ENCODE data around the gene DDN.

DNA sequence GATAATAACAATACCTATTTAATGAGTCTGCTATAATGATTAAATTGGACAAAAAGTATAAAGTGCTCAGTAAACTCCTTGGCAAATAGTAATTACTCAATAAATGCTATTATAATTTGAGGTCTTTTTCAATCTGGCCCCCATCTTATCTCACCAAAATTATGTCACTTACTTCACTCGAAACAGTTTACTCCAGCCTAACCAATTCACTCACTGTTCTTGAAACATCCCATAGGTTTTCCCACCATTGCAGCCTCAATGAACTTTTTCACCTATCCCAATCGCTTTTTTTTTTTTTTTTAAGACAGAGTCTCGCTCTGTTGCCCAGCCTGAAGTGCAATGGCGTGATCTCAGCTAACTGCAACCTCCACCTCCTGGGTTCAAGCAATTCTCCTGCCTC is 36.9 kb upstream of the DDN start:
- TF ChIP-seq, protein P1, sequence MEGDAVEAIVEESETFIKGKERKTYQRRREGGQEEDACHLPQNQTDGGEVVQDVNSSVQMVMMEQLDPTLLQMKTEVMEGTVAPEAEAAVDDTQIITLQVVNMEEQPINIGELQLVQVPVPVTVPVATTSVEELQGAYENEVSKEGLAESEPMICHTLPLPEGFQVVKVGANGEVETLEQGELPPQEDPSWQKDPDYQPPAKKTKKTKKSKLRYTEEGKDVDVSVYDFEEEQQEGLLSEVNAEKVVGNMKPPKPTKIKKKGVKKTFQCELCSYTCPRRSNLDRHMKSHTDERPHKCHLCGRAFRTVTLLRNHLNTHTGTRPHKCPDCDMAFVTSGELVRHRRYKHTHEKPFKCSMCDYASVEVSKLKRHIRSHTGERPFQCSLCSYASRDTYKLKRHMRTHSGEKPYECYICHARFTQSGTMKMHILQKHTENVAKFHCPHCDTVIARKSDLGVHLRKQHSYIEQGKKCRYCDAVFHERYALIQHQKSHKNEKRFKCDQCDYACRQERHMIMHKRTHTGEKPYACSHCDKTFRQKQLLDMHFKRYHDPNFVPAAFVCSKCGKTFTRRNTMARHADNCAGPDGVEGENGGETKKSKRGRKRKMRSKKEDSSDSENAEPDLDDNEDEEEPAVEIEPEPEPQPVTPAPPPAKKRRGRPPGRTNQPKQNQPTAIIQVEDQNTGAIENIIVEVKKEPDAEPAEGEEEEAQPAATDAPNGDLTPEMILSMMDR (IDR thresholded peaks at IDR 0.05): no peak
- no peak for TF ChIP-seq POLR2A (IDR thresholded peaks at IDR 0.05)

Measured in Peyer's patch (tissue), 4 donors.